HK-2 (cell line): ENCODE data around the gene ITSN1.

Experiments used
- DNase-seq: peaks from one replicate; pipeline ENCODE4 v3.0.0-alpha.2; 2018; ENCODE audit not compliant: unreplicated experiment

Gene ITSN1

GRCh38 chr21:33813832-33814365 lies 171.6 kb downstream of the ITSN1 start:
- no peak for DNase-seq

GRCh38 chr21:33815143-33815707 lies 172.9 kb downstream of the ITSN1 start:
- peak; percentile 13 for DNase-seq

DNA sequence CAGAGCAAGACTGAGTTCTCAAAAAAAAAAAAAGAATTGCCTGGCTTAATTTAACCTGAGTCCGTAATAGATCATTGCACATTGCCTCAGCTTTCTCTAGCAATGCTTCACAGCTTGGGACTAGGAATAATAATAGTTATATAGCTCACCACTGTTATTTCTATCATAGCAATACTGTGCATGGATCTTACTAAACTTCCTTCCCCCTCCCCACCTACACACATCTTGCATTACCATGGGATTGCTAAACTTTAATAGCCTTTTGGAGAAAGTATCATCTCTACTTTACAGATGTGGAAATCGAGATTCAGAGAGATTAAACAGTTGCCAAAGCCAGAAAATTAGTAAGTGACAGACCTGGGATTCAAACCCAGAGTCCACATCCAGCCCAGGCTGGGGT lies 173.9 kb downstream of the ITSN1 start:
- DNase-seq, result no peak

- no peak for DNase-seq
These were observed 174.8 kb downstream of the ITSN1 start for GRCh38 chr21:33817138-33817537.

DNA sequence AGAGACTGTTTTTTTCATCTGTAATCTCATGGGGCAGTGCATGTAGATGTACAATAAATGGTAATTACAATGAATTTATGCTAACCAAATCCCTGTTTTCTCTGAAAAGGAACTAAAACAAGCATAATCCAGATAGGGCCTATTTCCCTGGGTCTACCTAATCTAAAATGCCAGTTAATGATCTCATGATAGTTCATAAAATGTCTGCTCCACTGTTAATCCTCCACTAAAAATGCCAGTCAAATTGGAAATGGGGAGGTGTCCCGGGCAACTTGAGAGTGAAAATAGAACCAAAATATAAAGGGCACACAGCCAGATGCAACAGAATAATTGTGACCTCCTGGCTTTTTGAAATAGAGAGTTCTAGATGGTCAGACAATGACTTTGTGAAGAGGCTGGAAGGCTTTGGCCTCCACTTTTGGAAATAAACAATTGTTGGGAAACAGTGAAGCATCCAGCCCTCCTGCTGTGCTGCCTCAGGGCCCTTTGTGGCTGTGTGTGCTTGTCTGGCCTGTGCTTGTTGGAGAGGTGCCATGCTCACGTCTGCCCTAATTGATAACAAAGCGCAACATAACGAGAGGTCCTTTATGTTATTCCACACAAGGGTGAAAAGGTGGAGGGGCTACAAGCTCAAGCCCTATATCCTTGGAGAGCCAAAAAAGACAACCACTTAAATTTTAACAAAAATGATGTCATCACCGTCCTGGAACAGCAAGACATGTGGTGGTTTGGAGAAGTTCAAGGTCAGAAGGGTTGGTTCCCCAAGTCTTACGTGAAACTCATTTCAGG lies 175.6 kb downstream of the ITSN1 start:
- DNase-seq, result no peak

DNA sequence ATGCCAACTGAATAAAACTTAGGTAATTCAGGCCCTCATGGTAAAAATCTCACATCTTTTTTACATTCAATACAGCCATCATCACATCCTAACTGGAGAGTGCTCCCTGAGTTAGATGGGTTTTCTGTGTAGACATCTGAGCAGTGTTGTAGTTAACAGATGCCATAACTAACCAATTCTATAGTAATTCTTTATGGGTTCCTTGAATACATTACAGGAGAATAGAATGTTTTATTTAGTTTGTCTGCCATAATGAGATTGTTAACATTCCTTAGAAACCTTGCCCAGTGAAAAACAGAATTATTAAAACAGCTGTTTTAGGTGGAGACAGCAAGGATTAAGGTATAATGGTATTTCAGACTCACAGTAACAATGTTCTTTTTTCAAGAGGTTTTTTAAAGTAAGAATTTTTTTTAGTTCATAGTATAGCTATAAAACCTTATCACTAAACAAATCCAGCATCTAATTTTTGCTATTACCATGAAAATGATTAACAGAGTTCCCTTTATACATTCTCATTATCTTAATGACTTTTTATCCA lies 178.0 kb downstream of the ITSN1 start:
- no peak for DNase-seq

DNA sequence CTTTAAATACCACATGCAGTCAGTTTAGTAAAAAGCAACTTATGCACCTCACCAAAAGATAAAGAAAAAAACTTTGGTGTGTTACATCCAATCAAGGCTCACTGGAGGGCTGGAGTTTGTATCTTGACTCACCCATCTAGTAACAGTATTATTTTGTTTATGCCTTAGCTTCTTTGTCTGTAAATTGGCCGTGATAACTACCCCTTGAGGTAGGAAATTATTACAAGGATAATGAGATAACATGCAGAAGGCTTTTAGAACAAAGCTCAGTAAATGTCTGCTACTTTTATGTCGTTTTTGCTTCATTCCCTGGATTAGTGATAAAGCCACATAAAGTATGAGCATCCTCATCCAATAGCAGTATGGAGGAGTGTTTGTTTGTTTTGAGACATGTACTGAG lies 178.5 kb downstream of the ITSN1 start:
- DNase-seq, result no peak

DNA sequence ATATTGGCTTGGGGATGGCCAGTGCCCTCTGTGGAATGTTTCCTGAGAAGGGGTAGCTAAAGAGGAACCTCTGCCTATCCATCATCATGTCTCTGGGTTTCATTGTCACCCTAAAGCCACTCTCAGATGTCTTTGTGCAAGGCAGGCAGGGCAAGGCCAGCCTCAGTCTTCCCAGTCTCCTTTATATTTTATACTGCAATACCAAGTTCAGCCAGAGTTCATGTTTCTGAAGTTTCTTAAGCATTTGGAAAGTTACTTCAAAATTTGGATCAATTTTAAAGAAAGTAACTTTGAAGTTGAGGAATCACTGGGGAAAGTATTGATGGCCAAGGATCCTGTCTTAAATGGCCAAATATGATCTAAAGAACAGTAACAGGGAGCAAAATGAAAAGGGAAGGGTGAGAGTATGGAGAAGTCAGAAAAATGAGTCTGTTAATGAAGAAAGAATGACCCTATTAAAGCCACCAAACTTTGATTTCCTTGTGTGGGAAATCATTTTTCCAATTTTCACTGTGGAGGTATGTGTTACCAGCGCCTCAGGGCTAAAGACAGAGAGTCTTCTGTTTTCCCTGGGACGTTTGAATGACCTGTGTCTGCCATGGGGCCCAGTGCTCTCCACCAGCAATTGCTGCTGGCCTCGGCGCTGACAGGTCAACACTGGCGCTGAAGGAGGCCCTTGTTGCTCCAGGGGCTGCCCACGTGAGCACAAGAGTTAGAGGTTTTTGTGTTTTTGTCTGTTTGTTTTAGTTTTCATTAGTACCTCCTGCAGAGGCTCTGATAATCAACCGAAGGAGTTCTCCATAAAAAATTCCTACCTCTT lies 179.4 kb downstream of the ITSN1 start:
- no peak for DNase-seq

GRCh38 chr21:33824156-33824941 lies 182.0 kb downstream of the ITSN1 start:
- DNase-seq, result no peak

DNA sequence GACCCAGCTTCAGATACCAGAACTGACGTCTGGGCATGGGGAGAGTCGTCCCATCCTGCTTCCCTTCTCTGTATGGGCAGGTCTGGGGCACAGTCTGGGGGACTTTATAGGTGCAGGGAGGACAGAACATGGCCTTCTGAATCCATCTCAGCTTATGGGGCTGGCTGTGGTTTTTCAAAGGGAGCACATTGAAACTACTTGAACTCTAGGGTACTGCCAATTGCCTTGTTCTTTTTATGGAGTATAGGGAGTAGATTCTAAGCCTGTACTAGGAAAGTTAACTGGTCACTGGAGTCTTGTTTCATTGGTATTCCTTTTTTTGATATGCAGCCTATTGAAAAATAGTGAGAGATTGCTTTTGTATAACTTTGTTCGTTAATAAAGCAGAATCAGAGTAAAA lies 183.1 kb downstream of the ITSN1 start:
- no peak for DNase-seq

DNA sequence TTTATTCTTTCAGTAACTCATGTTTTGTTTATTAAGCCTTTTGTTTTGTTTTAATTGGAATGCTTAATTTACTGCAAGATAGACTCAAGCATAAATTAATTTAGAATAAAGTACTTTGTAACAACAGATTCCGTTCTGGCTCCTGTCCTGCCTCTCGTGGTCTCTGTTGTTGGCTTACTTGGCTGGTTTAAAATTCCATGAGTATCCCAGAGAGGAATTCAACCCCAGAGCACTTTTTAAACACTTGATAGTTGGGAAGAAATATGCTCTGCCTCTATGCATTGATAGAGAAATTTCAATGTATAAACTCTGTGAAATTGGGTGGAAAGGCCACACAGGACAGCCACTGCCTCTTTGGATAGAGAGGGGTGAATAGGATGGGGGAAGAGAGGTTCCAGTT lies 183.6 kb downstream of the ITSN1 start:
- no peak for DNase-seq

DNA sequence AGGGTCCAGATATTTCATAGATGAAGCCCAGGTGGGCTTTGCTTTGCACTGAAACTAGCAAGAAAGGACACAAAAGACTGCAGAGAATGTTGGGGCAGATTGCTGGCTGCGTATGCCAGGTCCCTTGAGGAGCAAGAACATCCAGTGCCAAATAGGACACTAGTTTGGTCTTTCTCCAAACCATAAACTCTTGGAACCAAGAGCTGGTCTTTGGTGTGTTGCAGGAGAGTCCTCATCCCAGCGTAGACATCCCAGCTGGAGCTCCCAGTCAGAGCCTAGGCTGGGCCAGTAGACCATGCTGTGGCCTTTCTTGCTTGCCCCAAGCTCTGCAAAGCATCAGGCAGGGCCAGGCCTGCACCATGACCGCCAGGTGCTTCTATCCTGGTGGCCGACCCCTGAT lies 185.8 kb downstream of the ITSN1 start:
- DNase-seq, result no peak

GRCh38 chr21:33828577-33828976 lies 186.3 kb downstream of the ITSN1 start:
- DNase-seq, result no peak

DNA sequence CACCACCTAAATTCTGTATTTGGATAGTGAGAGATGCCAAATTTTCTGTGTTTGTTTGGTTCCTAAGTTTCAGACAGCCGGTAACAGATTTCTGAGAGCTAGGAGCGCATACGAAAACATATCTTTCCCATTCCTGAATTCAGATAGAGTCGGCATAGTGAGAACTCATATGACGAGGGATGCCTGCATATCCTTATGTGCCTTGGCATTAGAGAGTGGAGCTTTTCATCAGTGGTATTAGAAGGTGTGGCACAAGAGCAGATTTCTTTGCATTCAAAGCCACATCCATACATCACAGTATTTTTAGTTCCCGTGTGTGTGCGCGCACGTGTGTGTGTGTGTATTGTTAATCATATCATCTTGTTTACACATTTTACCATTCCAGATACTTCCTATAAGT lies 187.5 kb downstream of the ITSN1 start:
- no peak for DNase-seq

DNA sequence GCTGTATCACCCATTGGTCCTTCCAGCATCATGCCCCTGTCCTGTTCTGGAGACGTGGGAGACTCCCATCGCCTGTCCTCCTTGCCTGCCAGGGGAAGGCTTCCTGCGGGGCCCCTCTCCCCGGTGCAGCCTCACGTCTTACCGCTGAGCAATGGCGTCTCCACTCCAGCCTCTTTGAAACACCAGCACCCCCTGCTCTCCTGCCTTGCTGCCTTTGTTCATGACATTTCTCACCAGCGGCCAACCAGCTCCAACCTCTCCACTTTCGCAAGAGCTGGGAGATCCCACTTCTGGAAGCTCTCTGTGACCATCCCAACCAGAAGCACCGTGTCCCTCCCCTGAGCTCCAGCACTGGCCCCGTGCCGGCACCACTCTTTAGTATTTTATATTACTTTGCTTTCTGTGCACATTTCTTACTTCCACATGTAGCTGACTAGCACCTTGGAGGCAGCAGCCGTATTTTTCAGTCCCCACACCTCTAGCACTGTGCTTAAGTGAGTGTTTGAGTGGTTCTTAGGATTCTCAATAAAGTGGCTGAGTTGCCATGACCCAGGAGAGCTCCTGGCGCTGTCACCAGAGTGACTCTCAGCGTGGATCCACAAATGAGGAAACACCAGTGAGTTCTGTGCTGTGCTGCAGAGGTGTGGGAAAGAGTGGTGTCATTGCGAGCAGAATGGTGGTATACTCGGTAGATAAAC lies 189.8 kb downstream of the ITSN1 start:
- DNase-seq, result no peak

DNA sequence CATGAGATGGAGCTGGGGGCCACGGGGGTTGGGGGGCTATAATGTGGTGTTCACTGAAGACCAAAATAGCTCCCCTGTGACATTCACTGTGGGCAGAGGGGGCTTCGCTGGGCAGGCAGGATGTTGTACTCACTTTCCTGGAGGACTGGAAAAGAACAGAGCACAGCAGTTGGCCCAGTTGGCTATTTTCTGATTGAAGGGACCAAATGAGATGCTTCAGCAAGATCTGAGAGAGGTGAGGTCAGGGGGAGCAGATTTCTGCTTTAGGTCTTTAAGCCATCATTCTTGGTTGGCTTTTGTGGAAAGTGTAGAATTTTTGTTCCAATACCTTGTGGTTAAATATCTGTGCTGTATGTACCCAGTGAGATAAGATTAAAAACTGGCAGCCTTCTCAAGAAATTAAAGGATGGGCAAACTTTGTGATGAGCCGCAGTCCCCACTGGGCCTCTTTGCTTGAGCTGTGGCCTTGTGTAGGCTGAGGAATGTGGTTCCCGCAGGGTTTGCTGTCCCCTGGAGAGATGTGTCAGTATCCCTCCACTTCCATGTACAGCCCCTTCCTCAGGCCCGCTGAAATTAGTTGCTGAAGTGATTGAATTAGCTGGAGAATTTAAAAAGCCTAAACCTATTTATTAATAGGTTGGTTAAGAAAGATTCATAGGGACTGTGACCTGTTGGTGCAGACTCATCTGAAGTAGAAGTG lies 192.7 kb downstream of the ITSN1 start:
- DNase-seq, result no peak

GRCh38 chr21:33835920-33836319 lies 193.6 kb downstream of the ITSN1 start:
- DNase-seq, result no peak

DNA sequence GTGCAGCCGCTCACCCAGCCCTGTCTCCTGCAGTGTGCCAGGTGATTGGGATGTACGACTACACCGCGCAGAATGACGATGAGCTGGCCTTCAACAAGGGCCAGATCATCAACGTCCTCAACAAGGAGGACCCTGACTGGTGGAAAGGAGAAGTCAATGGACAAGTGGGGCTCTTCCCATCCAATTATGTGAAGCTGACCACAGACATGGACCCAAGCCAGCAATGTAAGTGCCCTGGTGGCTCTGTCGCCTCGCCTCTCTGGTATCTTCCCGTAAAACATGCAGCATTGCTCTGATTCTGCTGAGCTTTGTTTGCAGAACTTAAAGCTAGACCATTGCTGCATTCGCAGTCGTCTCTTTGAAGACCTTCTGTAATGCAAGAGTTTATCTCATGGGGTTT lies 194.1 kb downstream of the ITSN1 start:
- no peak for DNase-seq

GRCh38 chr21:33839167-33839716 lies 196.9 kb downstream of the ITSN1 start:
- DNase-seq, result no peak

- peak; percentile 13 for DNase-seq
These were observed 197.5 kb downstream of the ITSN1 start for GRCh38 chr21:33839806-33840205.
